HFFc6 (cell line): ENCODE measurements around the gene MAP4. TPM values are rescaled to one million over a fixed set of nuclear protein-coding genes. Genes with fewer than 3 reads are reported as not detected.

Experiments used
- DNase-seq: peaks from one replicate; pipeline ENCODE4 v3.0.0-alpha.2; 2018
- H3K27ac Mint-ChIP-seq: 2 replicates; pipeline ENCODE4 v1.8.0; 2020; ENCODE audit warnings: mild to moderate bottlenecking, mixed read lengths
- H3K27me3 Mint-ChIP-seq: 2 replicates; pipeline ENCODE4 v1.8.0; 2021; ENCODE audit warnings: mild to moderate bottlenecking, moderate library complexity, mixed read lengths; ENCODE audit not compliant: insufficient read depth
- H3K36me3 Mint-ChIP-seq: 2 replicates; pipeline ENCODE4 v1.8.0; 2021; ENCODE audit warnings: low read depth, mixed read lengths
- H3K4me1 Mint-ChIP-seq: 2 replicates; pipeline ENCODE4 v1.8.0; 2020; ENCODE audit warnings: low read depth, mixed read lengths
- H3K4me3 Mint-ChIP-seq: 2 replicates; pipeline ENCODE4 v1.8.0; 2020; ENCODE audit warnings: mild to moderate bottlenecking, moderate library complexity, mixed read lengths
- H3K9me3 Mint-ChIP-seq: 2 replicates; pipeline ENCODE4 v1.8.0; 2020; ENCODE audit warnings: mild to moderate bottlenecking, mixed read lengths
- total RNA-seq, 6 experiments: library from RNA; stranded (reverse); fragmentation: NEBNext Ultra II Directional; extraction: Animal tissue kit (Norgen Biotek cat#: 25700); gene quantifications; 2 replicates in 1 of 6; 3 replicates in 5 of 6; pipeline ENCODE4 v1.2.3, GENCODE V29; 2021
- TF ChIP-seq, protein P1 (sequence below): fragments of 200-600 bp; sonication (generic); IDR thresholded peaks from 2 replicates; pipeline ENCODE4 v1.5.0; 2021; ENCODE audit warnings: antibody characterized with exemption, mild to moderate bottlenecking

Gene MAP4
- total RNA-seq, 6 experiments from 2014 or later: 294 to 328 (median 312) TPM

DNA sequence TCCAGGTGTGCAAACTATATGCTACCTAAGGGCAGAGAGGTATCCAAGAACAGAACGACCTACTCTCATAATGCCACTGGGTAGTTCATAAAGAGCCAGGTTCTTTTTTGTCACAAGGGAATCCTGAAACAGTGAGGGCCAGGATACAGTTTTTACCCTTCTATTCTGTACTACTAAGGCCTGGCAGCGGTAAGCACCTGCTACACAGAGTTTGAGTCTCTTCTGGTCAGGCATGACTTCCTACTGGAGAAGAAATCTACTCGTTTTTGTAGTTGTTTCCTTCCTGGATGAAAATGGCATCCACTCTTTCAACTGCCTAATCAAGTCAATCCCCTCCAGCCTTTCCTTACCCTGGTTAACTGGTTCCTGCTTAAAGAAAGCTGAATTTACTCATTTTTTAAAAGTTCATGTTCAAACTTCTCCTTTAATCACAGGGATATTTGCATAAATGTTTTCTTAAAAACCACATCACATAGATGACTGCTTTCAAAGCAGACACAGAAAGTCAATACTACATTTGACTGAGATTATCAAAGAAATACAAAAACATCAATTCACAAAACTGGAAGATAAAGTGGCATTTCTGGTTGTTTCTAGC, 40.0 kb downstream of the MAP4 start:
- Mint-ChIP-seq H3K27me3 (no peaks in the 10 kb centered on the region), H3K9me3 (no peaks in the 10 kb centered on the region), H3K36me3 (peaks cover 5% of the 10 kb centered on the region; the same call in 1 of the 2 replicates), H3K4me1 (peaks cover 54% of the 10 kb centered on the region), H3K27ac (no peak overlapping the region), H3K4me3 (no peak overlapping the region)
- no peak for DNase-seq
- TF ChIP-seq, protein P1, sequence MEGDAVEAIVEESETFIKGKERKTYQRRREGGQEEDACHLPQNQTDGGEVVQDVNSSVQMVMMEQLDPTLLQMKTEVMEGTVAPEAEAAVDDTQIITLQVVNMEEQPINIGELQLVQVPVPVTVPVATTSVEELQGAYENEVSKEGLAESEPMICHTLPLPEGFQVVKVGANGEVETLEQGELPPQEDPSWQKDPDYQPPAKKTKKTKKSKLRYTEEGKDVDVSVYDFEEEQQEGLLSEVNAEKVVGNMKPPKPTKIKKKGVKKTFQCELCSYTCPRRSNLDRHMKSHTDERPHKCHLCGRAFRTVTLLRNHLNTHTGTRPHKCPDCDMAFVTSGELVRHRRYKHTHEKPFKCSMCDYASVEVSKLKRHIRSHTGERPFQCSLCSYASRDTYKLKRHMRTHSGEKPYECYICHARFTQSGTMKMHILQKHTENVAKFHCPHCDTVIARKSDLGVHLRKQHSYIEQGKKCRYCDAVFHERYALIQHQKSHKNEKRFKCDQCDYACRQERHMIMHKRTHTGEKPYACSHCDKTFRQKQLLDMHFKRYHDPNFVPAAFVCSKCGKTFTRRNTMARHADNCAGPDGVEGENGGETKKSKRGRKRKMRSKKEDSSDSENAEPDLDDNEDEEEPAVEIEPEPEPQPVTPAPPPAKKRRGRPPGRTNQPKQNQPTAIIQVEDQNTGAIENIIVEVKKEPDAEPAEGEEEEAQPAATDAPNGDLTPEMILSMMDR: no peak

DNA sequence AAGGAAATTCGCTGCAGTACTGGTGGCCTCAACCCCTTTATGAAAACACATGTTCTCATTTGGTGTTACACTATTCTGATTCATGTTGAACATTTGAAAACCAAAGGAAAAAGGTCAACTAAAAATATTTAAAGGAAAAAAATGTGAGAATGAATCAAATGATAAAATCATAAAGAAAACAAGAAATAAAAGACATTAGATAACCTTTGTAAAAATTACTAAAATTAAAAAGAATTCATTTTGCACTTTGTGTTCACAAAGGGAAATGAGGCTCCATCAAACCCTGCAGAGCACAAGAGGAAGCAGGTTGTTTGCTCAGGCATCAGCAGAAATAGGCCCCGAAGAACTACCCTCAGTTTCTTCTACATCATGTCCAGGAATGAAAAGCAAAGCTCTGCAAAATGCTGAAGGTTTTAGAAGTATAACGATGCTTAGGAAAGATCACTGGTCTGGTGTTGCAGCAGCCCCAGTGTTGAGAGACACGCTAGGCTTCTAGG, 41.2 kb downstream of the MAP4 start:
- DNase-seq: no peak

DNA sequence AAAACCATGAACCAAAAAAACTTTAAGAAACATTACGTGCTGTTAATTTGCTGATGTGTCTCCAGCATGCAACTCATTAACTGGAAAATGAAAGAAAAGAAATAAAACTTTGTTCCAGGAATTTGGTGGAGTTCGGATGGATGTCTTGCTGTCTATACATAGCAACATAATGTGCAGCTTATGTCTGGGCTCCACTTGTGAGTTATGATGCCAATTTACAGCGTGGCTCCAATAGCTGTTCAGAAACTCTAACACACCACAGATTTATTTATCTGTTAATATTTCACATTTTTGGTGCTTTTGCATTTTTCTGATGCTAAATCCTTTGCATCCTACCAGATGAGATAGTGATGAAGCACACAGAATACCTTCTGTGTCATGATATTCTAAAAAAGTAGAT, 45.1 kb downstream of the MAP4 start:
- Mint-ChIP-seq H3K9me3 (no peaks in the 10 kb centered on the region), H3K27ac (peak overlapping the region; percentile 36; the same call in 1 of the 2 replicates), H3K36me3 (peaks cover 14% of the 10 kb centered on the region), H3K4me1 (peaks cover 20% of the 10 kb centered on the region), H3K4me3 (no peak overlapping the region), H3K27me3 (peaks cover 3% of the 10 kb centered on the region; the same call in 1 of the 2 replicates)
- TF ChIP-seq, protein P1: no peak
- DNase-seq: no peak

More for the DNA sequence above, 41.2 kb downstream of the MAP4 start:
- H3K4me3 Mint-ChIP-seq: no peak overlapping the region
- H3K27ac Mint-ChIP-seq: peak overlapping the region; percentile 3; the same call in 1 of the 2 replicates
- H3K4me1 Mint-ChIP-seq: peaks cover 46% of the 10 kb centered on the region
- TF ChIP-seq, protein P1: no peak
- no peaks in the 10 kb centered on the region for H3K9me3 Mint-ChIP-seq
- peaks cover 5% of the 10 kb centered on the region; the same call in 1 of the 2 replicates for H3K36me3 Mint-ChIP-seq
- H3K27me3 Mint-ChIP-seq: no peaks in the 10 kb centered on the region

DNA sequence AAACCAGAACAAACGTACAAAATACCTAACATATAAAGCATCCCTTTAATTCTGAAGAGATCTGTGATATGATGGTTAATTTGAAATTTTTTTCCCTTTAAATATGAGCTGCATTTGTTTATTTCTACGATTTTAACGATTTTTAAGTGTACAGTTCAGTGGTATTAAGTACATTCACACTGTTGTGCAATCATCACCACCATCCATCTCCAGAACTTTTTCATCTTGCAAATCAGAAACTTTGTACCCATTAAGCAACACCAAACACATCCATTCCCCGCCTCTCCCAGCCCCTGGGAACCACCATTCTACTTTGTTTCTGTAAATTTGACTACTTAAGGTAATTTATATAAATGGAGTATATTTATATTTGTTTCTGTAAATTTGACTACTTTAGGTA, 51.5 kb downstream of the MAP4 start:
- H3K27ac Mint-ChIP-seq: no peak overlapping the region
- H3K27me3 Mint-ChIP-seq: peaks cover 6% of the 10 kb centered on the region; the same call in 1 of the 2 replicates
- H3K4me3 Mint-ChIP-seq: no peak overlapping the region
- no peak for DNase-seq
- TF ChIP-seq, protein P1: no peak
- peaks cover 56% of the 10 kb centered on the region for H3K4me1 Mint-ChIP-seq
- peaks cover 36% of the 10 kb centered on the region for H3K36me3 Mint-ChIP-seq
- H3K9me3 Mint-ChIP-seq: no peaks in the 10 kb centered on the region

DNA sequence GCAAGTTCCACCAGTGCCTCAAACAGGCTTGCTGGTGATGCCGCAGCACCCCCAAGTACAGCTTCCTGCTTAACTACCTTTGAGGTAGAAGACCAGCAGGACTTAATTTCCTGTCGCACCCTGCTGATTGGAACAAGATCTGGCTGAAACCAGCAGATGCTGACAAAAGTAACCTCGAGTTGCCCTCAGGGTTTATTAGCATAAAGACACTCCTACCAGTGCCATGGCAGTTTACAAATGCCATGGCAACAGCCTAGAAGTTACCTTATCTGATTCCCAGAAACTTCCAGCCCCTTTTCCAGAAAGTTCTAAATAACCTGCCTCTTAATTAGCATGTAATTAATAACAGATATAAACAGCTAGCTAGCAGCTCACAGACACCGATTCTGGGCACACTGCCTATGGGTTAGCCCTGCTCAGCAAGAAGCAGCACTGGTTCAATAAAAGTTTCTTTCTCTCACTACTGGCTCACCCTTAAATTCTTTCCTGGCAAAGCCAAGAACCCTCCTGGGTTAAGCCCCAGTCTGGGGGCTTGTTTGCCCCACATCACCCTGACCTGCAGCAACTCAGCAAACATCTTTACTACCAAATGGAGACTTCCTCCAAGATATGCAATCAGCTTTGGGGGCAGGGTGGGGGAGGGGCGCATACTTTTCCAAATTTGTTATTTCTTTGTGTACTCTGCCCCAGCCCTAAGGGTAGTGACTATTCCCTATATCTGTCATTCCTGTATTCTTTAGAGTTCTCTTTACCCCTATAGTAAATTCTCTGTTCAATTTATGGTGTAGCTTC, 54.2 kb downstream of the MAP4 start:
- no peaks in the 10 kb centered on the region for H3K9me3 Mint-ChIP-seq
- TF ChIP-seq, protein P1: no peak
- H3K4me1 Mint-ChIP-seq: peaks cover 56% of the 10 kb centered on the region
- peak overlapping the region; percentile 84 for H3K27ac Mint-ChIP-seq
- H3K4me3 Mint-ChIP-seq: peak overlapping the region; percentile 58
- DNase-seq: peak; percentile 53
- peaks cover 27% of the 10 kb centered on the region for H3K36me3 Mint-ChIP-seq
- peaks cover 6% of the 10 kb centered on the region; the same call in 1 of the 2 replicates for H3K27me3 Mint-ChIP-seq
